ENCODE data around the gene EDN1. TPM values are rescaled to one million over a fixed set of nuclear protein-coding genes. Genes with fewer than 3 reads are reported as not detected.

EDN1 gene
- total and polyA plus RNA-seq, 10 of the 15 experiments (the other 5 are each of a cell fraction or from before 2014, with no cell fraction given): 2.0 to 6.6 (median 3.1) TPM

DNA sequence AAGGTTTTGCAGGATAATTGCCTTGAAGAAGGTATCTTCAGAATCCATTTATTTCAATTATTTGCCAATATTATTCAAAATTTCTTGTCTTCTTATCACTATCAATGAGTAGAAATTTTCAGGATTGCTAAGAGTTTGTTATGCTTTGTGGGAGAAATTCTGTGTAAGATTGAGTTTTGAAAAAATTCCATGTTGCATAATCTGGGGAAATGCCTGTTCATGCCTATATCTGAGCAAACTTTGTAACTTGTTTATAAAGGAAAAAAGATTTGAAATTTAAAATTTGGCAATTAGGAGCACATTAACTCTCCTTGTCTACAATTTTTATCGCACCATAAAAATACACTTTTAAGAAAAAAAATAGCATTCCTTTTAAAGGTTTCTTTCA is 39.8 kb upstream of the EDN1 start:
- BruUV-seq (replicated peaks): no TSS peak

More for the DNA sequence above, 39.8 kb upstream of the EDN1 start:
- no peaks in the 10 kb centered on the region for H3K79me2 ChIP-seq (ENCODE audit: control insufficient read depth, insufficient read depth, low read length)
- TF ChIP-seq KLF5 (IDR thresholded peaks at IDR 0.05; ENCODE audit: partially characterized antibody) (no peak), DPF2 (IDR thresholded peaks at IDR 0.05) (no peak), FOXK2 (IDR thresholded peaks at IDR 0.05) (no peak), CHD1 (IDR thresholded peaks at IDR 0.05; ENCODE audit: low read depth, low read length) (no peak), ATF3 (IDR thresholded peaks at IDR 0.05; ENCODE audit: borderline replicate concordance, extremely low read depth, low read depth, low read length) (no peak), ESRRA (IDR thresholded peaks at IDR 0.05; ENCODE audit: low read length) (no peak), ETV6 (conservative IDR thresholded peaks at IDR 0.05 in 1 of 2, IDR thresholded peaks at IDR 0.05 in 1 of 2; ENCODE audit: borderline replicate concordance in 1 of 2, low read depth in 1 of 2) (no peak), NFYB (IDR thresholded peaks at IDR 0.05; ENCODE audit: insufficient read depth, low read depth, low read length) (no peak), RAD21 (IDR thresholded peaks at IDR 0.05; ENCODE audit: insufficient read depth, low read depth, low read length) (no peak)
- TF ChIP-seq, protein P1, sequence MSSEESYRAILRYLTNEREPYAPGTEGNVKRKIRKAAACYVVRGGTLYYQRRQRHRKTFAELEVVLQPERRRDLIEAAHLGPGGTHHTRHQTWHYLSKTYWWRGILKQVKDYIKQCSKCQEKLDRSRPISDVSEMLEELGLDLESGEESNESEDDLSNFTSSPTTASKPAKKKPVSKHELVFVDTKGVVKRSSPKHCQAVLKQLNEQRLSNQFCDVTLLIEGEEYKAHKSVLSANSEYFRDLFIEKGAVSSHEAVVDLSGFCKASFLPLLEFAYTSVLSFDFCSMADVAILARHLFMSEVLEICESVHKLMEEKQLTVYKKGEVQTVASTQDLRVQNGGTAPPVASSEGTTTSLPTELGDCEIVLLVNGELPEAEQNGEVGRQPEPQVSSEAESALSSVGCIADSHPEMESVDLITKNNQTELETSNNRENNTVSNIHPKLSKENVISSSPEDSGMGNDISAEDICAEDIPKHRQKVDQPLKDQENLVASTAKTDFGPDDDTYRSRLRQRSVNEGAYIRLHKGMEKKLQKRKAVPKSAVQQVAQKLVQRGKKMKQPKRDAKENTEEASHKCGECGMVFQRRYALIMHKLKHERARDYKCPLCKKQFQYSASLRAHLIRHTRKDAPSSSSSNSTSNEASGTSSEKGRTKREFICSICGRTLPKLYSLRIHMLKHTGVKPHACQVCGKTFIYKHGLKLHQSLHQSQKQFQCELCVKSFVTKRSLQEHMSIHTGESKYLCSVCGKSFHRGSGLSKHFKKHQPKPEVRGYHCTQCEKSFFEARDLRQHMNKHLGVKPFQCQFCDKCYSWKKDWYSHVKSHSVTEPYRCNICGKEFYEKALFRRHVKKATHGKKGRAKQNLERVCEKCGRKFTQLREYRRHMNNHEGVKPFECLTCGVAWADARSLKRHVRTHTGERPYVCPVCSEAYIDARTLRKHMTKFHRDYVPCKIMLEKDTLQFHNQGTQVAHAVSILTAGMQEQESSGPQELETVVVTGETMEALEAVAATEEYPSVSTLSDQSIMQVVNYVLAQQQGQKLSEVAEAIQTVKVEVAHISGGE (CRISPR knock-in tag; IDR thresholded peaks at IDR 0.05): no peak
- TF ChIP-seq, protein P2, sequence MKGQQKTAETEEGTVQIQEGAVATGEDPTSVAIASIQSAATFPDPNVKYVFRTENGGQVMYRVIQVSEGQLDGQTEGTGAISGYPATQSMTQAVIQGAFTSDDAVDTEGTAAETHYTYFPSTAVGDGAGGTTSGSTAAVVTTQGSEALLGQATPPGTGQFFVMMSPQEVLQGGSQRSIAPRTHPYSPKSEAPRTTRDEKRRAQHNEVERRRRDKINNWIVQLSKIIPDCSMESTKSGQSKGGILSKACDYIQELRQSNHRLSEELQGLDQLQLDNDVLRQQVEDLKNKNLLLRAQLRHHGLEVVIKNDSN (IDR thresholded peaks at IDR 0.05; ENCODE audit: borderline replicate concordance, extremely low read length, insufficient read depth, low read depth, low read length): no peak
- ATAC-seq (no peak), FAIRE-seq (no peak), DNase-seq (ENCODE audit: low read depth, low spot score) (no peak)
- RAD21 ChIA-PET (ENCODE audit: unreplicated experiment): no interaction called here
- H3K4me2 ChIP-seq (ENCODE audit: control insufficient read depth, insufficient read depth): no peak overlapping the region
- no peaks in the 10 kb centered on the region for H3K9me3 ChIP-seq (replicated peaks; ENCODE audit: control insufficient read depth, insufficient read depth, low read length)
- 100% methylated on average over 1 of the region's 1 CpG for WGBS (ENCODE audit: insufficient coverage, insufficient replicate concordance, low lambda C conversion rate, missing lambda C conversion rate)
- H3K4me1 ChIP-seq (ENCODE audit: control insufficient read depth, insufficient read depth, low read length): no peaks in the 10 kb centered on the region
- H3K27me3 ChIP-seq (replicated peaks in 1 of 2; ENCODE audit: control insufficient read depth in 2 of 2, insufficient read depth in 2 of 2, low read length in 1 of 2): no peaks in the 10 kb centered on the region
- CTCF ChIA-PET: no interaction called here
- H3K4me3 ChIP-seq: no peak overlapping the region
- no peak overlapping the region for H2AFZ ChIP-seq (ENCODE audit: control insufficient read depth, low read depth, low read length)
- SMC1A ChIA-PET (ENCODE audit: uncharacterized antibody, unreplicated experiment): interaction anchor here (0.5 to 1.5 kb wide), 4 partner anchors 11 to 255 kb away, joined by 3 to 5 read pairs (median 4); no protein-coding TSS in a partner anchor
- no peak overlapping the region for H3K27ac ChIP-seq (ENCODE audit: control insufficient read depth, insufficient read depth)
- no peaks in the 10 kb centered on the region for H4K20me1 ChIP-seq (ENCODE audit: control insufficient read depth, insufficient read depth)
- no peaks in the 10 kb centered on the region for H3K36me3 ChIP-seq (ENCODE audit: control insufficient read depth in 2 of 2, insufficient read depth in 2 of 2, low read length in 1 of 2)
- intact Hi-C loops (cut with micrococcal nuclease; ENCODE audit: unreplicated experiment) (no loop called here), in situ Hi-C loops (cut with MboI) (no loop called here)
- POLR2A ChIA-PET: no interaction called here
- H3K9ac ChIP-seq (ENCODE audit: control insufficient read depth, insufficient read depth, low read length): no peak overlapping the region
